Testis (tissue), 3 donors: ENCODE results near the gene MLH1. TPM values are rescaled to one million over a fixed set of nuclear protein-coding genes. Genes with fewer than 3 reads are reported as not detected.

ENCODE experiments used
- DNase-seq: peaks from one replicate; pipeline ENCODE4 v3.0.0-alpha.2; 2019
- H3K27ac ChIP-seq, 2 donors: fragments of 200-600 bp; sonication (generic); one replicate each; pipeline ENCODE4 v1.5.1; 2019
- H3K27me3 ChIP-seq: fragments of 200-600 bp; sonication (generic); one replicate; pipeline ENCODE4 v1.5.1; 2019
- H3K36me3 ChIP-seq: fragments of 200-600 bp; sonication (generic); one replicate; pipeline ENCODE4 v1.5.1; 2017; ENCODE audit warnings: low read depth; ENCODE audit errors: missing control alignments
- H3K4me1 ChIP-seq: fragments of 200-600 bp; sonication (generic); one replicate; pipeline ENCODE4 v1.5.1; 2019
- H3K4me3 ChIP-seq, 2 donors: fragments of 200-600 bp; sonication (generic); one replicate each; pipeline ENCODE4 v1.5.1; 2017 to 2019
- H3K9me3 ChIP-seq: fragments of 200-600 bp; sonication (generic); one replicate; pipeline ENCODE4 v1.5.1; 2017
- POLR2A ChIP-seq: fragments of 450-650 bp; IDR thresholded peaks from one replicate; pipeline ENCODE4 v1.6.1; 2017; ENCODE audit warnings: antibody characterized with exemption, mild to moderate bottlenecking, moderate library complexity
- WGBS, 2 donors: methylation state at CpG; one replicate each; pipeline ENCODE4 v1.1.5; 2018; 5-methylcytosine and 5-hydroxymethylcytosine counted together
- intact Hi-C: fragments of 100-400 bp; cut with DNase I; formaldehyde crosslinking; loops from one replicate; pipeline ENCODE4 v1.15.1; 2023; ENCODE audit warnings: low total_unique reads
- polyA plus RNA-seq: library from polyadenylated mRNA; stranded (reverse); fragments of 350-450 nt; fragmentation: Illumina TruSeq; extraction: RNeasy Lipid Tissue Mini Kit (QIAGEN cat#74804); gene quantifications from one replicate; pipeline ENCODE4 v1.2.3, GENCODE V29; 2014; ENCODE audit warnings: low read depth, low replicate concordance; ENCODE audit not compliant: insufficient read depth
- total RNA-seq, 2 donors: library from RNA; depleted of rRNA; stranded (reverse); fragments of >200 nt; gene quantifications; one replicate each; pipeline ENCODE4 v1.2.3, GENCODE V29; 2016
- TF ChIP-seq, protein P1 (sequence below), 3 experiments: fragments of 450-650 bp in 2 of 3; fragments of 200-600 bp in 1 of 3; sonication (generic) in 1 of 3; IDR thresholded peaks; one replicate each; pipeline ENCODE4 v1.5.1; 2016 to 2019; ENCODE audit warnings: antibody characterized with exemption in 3 of 3, mild to moderate bottlenecking in 2 of 3, moderate library complexity in 1 of 3

Gene MLH1
- total and polyA plus RNA-seq, 3 donors from 2014 or later, result 57.1 to 90.2 (median 64.4) TPM

DNA sequence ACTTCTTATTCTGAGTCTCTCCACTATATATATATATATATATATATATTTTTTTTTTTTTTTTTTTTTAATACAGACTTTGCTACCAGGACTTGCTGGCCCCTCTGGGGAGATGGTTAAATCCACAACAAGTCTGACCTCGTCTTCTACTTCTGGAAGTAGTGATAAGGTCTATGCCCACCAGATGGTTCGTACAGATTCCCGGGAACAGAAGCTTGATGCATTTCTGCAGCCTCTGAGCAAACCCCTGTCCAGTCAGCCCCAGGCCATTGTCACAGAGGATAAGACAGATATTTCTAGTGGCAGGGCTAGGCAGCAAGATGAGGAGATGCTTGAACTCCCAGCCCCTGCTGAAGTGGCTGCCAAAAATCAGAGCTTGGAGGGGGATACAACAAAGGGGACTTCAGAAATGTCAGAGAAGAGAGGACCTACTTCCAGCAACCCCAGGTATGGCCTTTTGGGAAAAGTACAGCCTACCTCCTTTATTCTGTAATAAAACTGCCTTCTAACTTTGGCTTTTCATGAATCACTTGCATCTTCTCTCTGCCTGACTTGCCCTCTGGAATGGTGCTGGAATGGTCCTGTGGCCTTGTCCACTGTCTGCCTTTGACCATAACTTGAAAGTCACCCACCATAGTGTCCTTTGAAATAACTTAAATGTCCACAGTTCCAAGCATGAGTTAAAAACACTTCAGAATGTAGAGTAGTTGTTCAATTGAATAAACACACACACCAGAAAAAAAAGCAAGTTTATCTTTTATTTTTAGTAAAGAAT is 32.4 kb downstream of the MLH1 start:
- Histone ChIP-seq H3K4me3 (no peak overlapping the region), H3K36me3 (no peaks in the 10 kb centered on the region), H3K27ac (no peak overlapping the region), H3K9me3 (no peaks in the 10 kb centered on the region), H3K27me3 (no peaks in the 10 kb centered on the region), H3K4me1 (peaks cover 25% of the 10 kb centered on the region)
- intact Hi-C loops, result no loop called here
- DNase-seq, result no peak
- TF ChIP-seq, protein P1, sequence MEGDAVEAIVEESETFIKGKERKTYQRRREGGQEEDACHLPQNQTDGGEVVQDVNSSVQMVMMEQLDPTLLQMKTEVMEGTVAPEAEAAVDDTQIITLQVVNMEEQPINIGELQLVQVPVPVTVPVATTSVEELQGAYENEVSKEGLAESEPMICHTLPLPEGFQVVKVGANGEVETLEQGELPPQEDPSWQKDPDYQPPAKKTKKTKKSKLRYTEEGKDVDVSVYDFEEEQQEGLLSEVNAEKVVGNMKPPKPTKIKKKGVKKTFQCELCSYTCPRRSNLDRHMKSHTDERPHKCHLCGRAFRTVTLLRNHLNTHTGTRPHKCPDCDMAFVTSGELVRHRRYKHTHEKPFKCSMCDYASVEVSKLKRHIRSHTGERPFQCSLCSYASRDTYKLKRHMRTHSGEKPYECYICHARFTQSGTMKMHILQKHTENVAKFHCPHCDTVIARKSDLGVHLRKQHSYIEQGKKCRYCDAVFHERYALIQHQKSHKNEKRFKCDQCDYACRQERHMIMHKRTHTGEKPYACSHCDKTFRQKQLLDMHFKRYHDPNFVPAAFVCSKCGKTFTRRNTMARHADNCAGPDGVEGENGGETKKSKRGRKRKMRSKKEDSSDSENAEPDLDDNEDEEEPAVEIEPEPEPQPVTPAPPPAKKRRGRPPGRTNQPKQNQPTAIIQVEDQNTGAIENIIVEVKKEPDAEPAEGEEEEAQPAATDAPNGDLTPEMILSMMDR (IDR thresholded peaks at IDR 0.05), result no peak
- TF ChIP-seq POLR2A, result no peak
- 95 to 100% methylated on average over 3 of the region's 3 CpGs for WGBS, 2 donors

DNA sequence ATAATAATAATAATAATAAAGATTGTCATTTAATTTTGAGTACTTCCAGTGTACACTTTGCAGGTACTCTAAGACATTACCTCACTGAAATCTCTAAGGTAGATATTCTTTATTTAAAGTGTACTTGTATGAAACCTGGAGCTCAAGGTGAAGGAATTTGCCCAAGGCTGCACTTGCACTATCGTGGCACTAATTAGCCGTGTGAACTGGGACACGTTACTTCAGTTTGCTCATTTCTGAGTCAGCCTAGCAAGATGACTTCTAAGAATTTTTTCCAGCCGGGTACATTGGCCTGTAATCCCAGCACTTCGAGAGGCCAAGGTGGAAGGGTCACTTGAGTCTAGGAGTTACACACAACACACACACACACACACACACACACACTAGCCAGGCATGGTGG is 33.5 kb downstream of the MLH1 start:
- Histone ChIP-seq H3K36me3 (no peaks in the 10 kb centered on the region), H3K27ac (no peak overlapping the region), H3K27me3 (no peaks in the 10 kb centered on the region), H3K9me3 (no peaks in the 10 kb centered on the region), H3K4me3 (no peak overlapping the region), H3K4me1 (peaks cover 35% of the 10 kb centered on the region)
- WGBS, 2 donors, result 77 to 85% methylated on average over 5 of the region's 5 CpGs
- TF ChIP-seq, protein P1 (IDR thresholded peaks at IDR 0.05), result no peak
- TF ChIP-seq POLR2A, result no peak
- intact Hi-C loops, result no loop called here
- DNase-seq, result no peak

DNA sequence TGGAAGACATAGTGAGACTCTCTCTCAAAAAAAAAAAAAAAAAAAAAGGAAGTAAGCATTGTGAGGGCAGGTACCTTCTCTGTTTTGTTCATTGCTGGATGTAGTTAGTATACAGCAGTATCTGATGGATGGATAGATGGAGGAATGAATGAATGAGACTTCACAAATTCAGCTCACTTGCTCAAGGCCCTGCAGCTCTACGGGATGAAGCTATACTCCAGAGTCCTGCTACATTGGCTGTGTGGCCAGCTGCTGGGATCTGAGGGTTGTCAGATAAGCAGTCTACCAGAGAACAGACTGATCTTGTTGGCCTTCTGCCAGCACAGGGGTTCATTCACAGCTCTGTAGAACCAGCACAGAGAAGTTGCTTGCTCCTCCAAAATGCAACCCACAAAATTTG is 35.0 kb downstream of the MLH1 start:
- peaks cover 39% of the 10 kb centered on the region for H3K4me1 ChIP-seq
- peak overlapping the region; percentile 3 to 26 for H3K27ac ChIP-seq
- H3K36me3 ChIP-seq, result no peaks in the 10 kb centered on the region
- 11 to 42% methylated on average over 1 of the region's 1 CpG for WGBS, 2 donors
- H3K9me3 ChIP-seq, result no peaks in the 10 kb centered on the region
- no peak for TF ChIP-seq POLR2A
- no peaks in the 10 kb centered on the region for H3K27me3 ChIP-seq
- peak; percentile 86 for DNase-seq
- intact Hi-C loops, result no loop called here
- H3K4me3 ChIP-seq, result no peak overlapping the region

DNA sequence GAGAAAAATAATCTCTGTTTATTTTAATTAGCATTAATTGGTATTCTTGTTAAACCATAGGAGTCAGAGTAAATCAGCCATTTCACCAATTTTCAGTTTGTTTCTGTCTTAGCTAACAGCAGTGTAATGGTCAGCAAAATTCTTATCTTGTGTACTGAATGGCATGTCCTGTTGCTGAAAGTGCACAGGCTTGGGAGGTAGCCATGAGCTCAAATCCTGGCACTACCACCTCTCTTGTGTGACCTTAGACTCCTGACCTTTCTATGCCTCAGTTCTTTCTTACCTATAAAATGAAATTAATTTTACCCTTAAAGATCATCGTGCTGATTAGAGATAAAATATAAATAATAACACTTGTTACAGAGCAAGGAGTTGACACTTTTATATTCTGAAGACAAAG is 35.8 kb downstream of the MLH1 start:
- intact Hi-C loops, result no loop called here
- Histone ChIP-seq H3K4me1 (peaks cover 39% of the 10 kb centered on the region), H3K4me3 (no peak overlapping the region)

DNA sequence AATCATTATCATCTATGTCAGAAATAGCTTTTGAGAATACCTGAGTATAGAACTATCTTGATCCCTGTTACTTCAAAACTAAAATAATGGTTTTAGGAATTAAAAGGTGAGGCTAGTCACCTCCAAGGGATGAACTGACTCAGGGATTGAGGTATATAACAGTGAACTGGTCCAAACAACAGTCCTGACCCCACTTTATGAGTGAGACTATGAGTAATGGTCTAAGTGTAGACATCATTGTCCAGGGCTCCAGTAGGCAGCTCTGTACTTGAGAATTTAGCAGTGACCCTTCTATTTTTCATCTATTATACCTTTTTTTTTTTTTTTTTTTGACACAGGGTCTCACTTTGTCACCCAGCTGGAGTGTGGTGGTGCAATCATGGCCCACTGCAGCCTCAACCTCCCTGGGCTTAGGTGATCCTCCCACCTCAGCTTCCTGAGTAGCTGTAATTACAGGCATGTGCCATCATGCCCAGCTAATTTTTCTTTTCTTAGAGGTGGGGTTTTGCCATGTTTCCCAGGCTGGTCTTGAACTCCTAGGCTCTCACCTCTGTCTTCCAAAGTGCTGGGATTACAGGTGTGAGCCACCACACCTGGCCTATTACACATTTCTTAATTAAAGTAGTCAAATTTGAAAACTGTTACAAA is 36.3 kb downstream of the MLH1 start:
- no peak for TF ChIP-seq POLR2A
- TF ChIP-seq, protein P1 (IDR thresholded peaks at IDR 0.05), result no peak
- no peak for DNase-seq
- Histone ChIP-seq H3K9me3 (no peaks in the 10 kb centered on the region), H3K27me3 (no peaks in the 10 kb centered on the region), H3K27ac (peak overlapping the region; percentile 26 to 79), H3K4me1 (peaks cover 39% of the 10 kb centered on the region), H3K36me3 (no peaks in the 10 kb centered on the region), H3K4me3 (no peak overlapping the region)
- intact Hi-C loops, result no loop called here

More for the DNA sequence above, 35.8 kb downstream of the MLH1 start:
- Histone ChIP-seq H3K9me3 (no peaks in the 10 kb centered on the region), H3K27ac (peak overlapping the region; percentile 26 to 79), H3K27me3 (no peaks in the 10 kb centered on the region), H3K36me3 (no peaks in the 10 kb centered on the region)
- 79 to 87% methylated on average over 1 of the region's 1 CpG for WGBS, 2 donors
- no peak for DNase-seq
- TF ChIP-seq POLR2A, result no peak
- TF ChIP-seq, protein P1 (IDR thresholded peaks at IDR 0.05), result no peak
